ENCODE data around the gene MAGI1. TPM values are rescaled to one million over a fixed set of nuclear protein-coding genes. Genes with fewer than 3 reads are reported as not detected.

The MAGI1 gene
- total RNA-seq, 1 experiment from 2014 or later = 58.2 TPM

DNA sequence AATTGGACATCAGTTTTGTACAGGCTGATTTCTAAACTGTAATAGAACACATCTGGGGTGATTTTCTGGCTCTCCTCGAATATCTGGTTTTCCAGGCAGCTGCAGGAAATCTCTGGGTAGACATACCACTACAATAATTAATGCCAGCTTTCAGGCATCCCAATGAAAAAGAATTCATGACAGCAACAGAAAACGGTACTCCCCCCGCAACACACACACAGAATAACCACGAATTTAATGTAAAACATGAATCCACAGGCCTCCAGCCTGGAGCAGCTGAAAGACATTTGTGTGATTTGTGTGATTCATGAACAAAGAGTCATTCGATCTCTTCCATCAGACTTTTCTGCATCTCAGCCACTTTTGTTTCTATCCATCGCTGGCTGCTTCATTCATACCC lies 262.2 kb downstream of the MAGI1 start:
- no peak for DNase-seq (ENCODE audit: low spot score)
- no peak for ATAC-seq
- CTCF ChIA-PET = interaction anchor here (0.7 kb wide), 1 partner anchor 23 kb away, joined by 3 read pairs; no protein-coding TSS in a partner anchor
- POLR2A ChIA-PET = no interaction called here
- peaks cover 34% of the 10 kb centered on the region for H3K4me1 Mint-ChIP-seq
- H3K27me3 Mint-ChIP-seq (ENCODE audit: low read depth) = no peaks in the 10 kb centered on the region
- no peaks in the 10 kb centered on the region for H3K9me3 Mint-ChIP-seq
- H3K4me3 Mint-ChIP-seq = no peak overlapping the region
- H3K36me3 Mint-ChIP-seq = no peaks in the 10 kb centered on the region
- TF ChIP-seq NFYB (CRISPR knock-in tag; conservative IDR thresholded peaks at IDR 0.05; ENCODE audit: low read depth) = no peak
- no peak for TF ChIP-seq TEAD4 (CRISPR knock-in tag; IDR thresholded peaks at IDR 0.05)
- no peak for TF ChIP-seq CREB1 (CRISPR knock-in tag; IDR thresholded peaks at IDR 0.05)
- no peak for TF ChIP-seq FOXK1 (CRISPR knock-in tag; IDR thresholded peaks at IDR 0.05)
- TF ChIP-seq, protein P1, sequence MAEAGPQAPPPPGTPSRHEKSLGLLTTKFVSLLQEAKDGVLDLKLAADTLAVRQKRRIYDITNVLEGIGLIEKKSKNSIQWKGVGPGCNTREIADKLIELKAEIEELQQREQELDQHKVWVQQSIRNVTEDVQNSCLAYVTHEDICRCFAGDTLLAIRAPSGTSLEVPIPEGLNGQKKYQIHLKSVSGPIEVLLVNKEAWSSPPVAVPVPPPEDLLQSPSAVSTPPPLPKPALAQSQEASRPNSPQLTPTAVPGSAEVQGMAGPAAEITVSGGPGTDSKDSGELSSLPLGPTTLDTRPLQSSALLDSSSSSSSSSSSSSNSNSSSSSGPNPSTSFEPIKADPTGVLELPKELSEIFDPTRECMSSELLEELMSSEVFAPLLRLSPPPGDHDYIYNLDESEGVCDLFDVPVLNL (CRISPR knock-in tag; IDR thresholded peaks at IDR 0.05; ENCODE audit: borderline replicate concordance, low read depth) = no peak
- no peak for TF ChIP-seq ZNF232 (CRISPR knock-in tag; IDR thresholded peaks at IDR 0.05)
- no peak for TF ChIP-seq HMGA2 (CRISPR knock-in tag; IDR thresholded peaks at IDR 0.05)
- TF ChIP-seq NR1H2 (CRISPR knock-in tag; IDR thresholded peaks at IDR 0.05) = no peak
- TF ChIP-seq, protein P2, sequence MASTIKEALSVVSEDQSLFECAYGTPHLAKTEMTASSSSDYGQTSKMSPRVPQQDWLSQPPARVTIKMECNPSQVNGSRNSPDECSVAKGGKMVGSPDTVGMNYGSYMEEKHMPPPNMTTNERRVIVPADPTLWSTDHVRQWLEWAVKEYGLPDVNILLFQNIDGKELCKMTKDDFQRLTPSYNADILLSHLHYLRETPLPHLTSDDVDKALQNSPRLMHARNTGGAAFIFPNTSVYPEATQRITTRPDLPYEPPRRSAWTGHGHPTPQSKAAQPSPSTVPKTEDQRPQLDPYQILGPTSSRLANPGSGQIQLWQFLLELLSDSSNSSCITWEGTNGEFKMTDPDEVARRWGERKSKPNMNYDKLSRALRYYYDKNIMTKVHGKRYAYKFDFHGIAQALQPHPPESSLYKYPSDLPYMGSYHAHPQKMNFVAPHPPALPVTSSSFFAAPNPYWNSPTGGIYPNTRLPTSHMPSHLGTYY (CRISPR knock-in tag; IDR thresholded peaks at IDR 0.05) = no peak
- no peak overlapping the region for H3K27ac Mint-ChIP-seq

DNA sequence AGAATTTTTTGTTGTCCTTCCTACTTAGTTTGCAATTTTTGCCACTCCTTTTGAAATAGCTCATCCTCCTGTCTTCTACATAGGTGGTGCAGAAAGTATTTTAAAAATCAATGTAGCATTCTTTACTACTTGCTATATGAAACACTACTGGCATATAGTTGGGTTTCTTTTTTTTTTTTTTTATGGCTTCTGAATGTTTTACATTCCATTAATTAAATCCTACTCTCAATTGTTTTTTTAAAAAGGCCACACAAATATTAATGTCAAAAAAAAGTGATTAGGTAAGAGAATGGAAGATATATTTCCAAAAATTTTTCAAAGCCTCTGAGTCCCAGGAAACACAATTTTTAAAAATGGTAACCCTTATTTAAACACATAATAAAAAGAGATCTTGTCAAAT lies 262.6 kb downstream of the MAGI1 start:
- peaks cover 34% of the 10 kb centered on the region for H3K4me1 Mint-ChIP-seq

More for the DNA sequence above, 262.6 kb downstream of the MAGI1 start:
- Mint-ChIP-seq H3K27me3 (ENCODE audit: low read depth) (no peaks in the 10 kb centered on the region), H3K36me3 (no peaks in the 10 kb centered on the region), H3K27ac (no peak overlapping the region), H3K9me3 (no peaks in the 10 kb centered on the region), H3K4me3 (no peak overlapping the region)
- no peak for DNase-seq (ENCODE audit: low spot score)
- ATAC-seq = no peak
- no peak for TF ChIP-seq NR2C2 (CRISPR knock-in tag; IDR thresholded peaks at IDR 0.05)
- no peak for TF ChIP-seq GABPB1 (CRISPR knock-in tag; IDR thresholded peaks at IDR 0.05)
- TF ChIP-seq KAT7 (CRISPR knock-in tag; IDR thresholded peaks at IDR 0.05; ENCODE audit: borderline replicate concordance) = no peak
- no peak for TF ChIP-seq JAZF1 (CRISPR knock-in tag; IDR thresholded peaks at IDR 0.05)
- TF ChIP-seq ZNF317 (CRISPR knock-in tag; IDR thresholded peaks at IDR 0.05; ENCODE audit: borderline replicate concordance, low read depth) = no peak
- TF ChIP-seq ZBTB21 (CRISPR knock-in tag; IDR thresholded peaks at IDR 0.05; ENCODE audit: borderline replicate concordance) = no peak
- TF ChIP-seq, protein P3, sequence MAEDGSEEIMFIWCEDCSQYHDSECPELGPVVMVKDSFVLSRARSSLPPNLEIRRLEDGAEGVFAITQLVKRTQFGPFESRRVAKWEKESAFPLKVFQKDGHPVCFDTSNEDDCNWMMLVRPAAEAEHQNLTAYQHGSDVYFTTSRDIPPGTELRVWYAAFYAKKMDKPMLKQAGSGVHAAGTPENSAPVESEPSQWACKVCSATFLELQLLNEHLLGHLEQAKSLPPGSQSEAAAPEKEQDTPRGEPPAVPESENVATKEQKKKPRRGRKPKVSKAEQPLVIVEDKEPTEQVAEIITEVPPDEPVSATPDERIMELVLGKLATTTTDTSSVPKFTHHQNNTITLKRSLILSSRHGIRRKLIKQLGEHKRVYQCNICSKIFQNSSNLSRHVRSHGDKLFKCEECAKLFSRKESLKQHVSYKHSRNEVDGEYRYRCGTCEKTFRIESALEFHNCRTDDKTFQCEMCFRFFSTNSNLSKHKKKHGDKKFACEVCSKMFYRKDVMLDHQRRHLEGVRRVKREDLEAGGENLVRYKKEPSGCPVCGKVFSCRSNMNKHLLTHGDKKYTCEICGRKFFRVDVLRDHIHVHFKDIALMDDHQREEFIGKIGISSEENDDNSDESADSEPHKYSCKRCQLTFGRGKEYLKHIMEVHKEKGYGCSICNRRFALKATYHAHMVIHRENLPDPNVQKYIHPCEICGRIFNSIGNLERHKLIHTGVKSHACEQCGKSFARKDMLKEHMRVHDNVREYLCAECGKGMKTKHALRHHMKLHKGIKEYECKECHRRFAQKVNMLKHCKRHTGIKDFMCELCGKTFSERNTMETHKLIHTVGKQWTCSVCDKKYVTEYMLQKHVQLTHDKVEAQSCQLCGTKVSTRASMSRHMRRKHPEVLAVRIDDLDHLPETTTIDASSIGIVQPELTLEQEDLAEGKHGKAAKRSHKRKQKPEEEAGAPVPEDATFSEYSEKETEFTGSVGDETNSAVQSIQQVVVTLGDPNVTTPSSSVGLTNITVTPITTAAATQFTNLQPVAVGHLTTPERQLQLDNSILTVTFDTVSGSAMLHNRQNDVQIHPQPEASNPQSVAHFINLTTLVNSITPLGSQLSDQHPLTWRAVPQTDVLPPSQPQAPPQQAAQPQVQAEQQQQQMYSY (CRISPR knock-in tag; IDR thresholded peaks at IDR 0.05) = no peak
- no peak for TF ChIP-seq MYBL2 (CRISPR knock-in tag; IDR thresholded peaks at IDR 0.05)
- TF ChIP-seq, protein P4, sequence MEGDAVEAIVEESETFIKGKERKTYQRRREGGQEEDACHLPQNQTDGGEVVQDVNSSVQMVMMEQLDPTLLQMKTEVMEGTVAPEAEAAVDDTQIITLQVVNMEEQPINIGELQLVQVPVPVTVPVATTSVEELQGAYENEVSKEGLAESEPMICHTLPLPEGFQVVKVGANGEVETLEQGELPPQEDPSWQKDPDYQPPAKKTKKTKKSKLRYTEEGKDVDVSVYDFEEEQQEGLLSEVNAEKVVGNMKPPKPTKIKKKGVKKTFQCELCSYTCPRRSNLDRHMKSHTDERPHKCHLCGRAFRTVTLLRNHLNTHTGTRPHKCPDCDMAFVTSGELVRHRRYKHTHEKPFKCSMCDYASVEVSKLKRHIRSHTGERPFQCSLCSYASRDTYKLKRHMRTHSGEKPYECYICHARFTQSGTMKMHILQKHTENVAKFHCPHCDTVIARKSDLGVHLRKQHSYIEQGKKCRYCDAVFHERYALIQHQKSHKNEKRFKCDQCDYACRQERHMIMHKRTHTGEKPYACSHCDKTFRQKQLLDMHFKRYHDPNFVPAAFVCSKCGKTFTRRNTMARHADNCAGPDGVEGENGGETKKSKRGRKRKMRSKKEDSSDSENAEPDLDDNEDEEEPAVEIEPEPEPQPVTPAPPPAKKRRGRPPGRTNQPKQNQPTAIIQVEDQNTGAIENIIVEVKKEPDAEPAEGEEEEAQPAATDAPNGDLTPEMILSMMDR (IDR thresholded peaks at IDR 0.05) = no peak
- TF ChIP-seq, protein P5, sequence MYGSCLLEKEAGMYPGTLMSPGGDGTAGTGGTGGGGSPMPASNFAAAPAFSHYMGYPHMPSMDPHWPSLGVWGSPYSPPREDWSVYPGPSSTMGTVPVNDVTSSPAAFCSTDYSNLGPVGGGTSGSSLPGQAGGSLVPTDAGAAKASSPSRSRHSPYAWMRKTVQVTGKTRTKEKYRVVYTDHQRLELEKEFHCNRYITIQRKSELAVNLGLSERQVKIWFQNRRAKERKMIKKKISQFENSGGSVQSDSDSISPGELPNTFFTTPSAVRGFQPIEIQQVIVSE (CRISPR knock-in tag; IDR thresholded peaks at IDR 0.05; ENCODE audit: borderline replicate concordance) = no peak
- TF ChIP-seq, protein P6, sequence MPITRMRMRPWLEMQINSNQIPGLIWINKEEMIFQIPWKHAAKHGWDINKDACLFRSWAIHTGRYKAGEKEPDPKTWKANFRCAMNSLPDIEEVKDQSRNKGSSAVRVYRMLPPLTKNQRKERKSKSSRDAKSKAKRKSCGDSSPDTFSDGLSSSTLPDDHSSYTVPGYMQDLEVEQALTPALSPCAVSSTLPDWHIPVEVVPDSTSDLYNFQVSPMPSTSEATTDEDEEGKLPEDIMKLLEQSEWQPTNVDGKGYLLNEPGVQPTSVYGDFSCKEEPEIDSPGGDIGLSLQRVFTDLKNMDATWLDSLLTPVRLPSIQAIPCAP (CRISPR knock-in tag; IDR thresholded peaks at IDR 0.05) = no peak
- no peak for TF ChIP-seq TEAD1 (CRISPR knock-in tag; IDR thresholded peaks at IDR 0.05)
- TF ChIP-seq TCF7 (CRISPR knock-in tag; IDR thresholded peaks at IDR 0.05; ENCODE audit: low read depth) = no peak
- ChIA-PET POLR2A (no interaction called here), CTCF (interaction anchor here (0.7 kb wide), 1 partner anchor 23 kb away, joined by 3 read pairs; no protein-coding TSS in a partner anchor)

Data from WTC11 (cell line).